OCI-LY3 (cell line): ENCODE measurements around the gene BCKDK.

ENCODE experiments used
- EZH2phosphoT487 ChIP-seq: fragments of 200-600 bp; shearing (Covaris generic); IDR thresholded peaks from 2 replicates; pipeline ENCODE4 v1.6.1; 2018; ENCODE audit warnings: antibody characterized with exemption, mixed run types, low read depth
- TF ChIP-seq, protein P1 (sequence below): fragments of 200-600, 300-600 bp; sonication (generic); IDR thresholded peaks from 2 replicates; pipeline ENCODE4 v1.5.1; 2014; ENCODE audit warnings: antibody characterized with exemption, low read length, low read depth

DNA sequence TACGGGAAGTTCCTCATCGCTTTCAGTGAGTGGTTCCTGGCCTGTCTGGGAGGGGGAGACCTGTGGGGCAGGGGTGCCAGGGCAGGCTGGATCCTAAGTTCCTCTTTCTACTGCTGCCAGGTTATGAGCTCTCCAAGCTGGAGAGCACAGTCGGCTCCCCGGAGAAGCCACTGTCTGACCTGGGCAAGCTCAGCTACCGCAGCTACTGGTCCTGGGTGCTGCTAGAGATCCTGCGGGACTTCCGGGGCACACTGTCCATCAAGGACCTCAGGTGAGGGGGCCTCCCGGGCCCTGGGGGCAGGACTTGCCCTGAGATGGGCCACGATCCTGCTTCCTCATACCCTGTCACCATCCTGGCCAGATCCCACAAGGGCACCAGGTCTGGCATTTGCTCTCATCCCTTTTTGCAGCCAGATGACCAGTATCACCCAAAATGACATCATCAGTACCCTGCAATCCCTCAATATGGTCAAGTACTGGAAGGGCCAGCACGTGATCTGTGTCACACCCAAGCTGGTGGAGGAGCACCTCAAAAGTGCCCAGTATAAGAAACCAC is 22.2 kb downstream of the BCKDK start:
- no peak for TF ChIP-seq EZH2phosphoT487
- TF ChIP-seq, protein P1, sequence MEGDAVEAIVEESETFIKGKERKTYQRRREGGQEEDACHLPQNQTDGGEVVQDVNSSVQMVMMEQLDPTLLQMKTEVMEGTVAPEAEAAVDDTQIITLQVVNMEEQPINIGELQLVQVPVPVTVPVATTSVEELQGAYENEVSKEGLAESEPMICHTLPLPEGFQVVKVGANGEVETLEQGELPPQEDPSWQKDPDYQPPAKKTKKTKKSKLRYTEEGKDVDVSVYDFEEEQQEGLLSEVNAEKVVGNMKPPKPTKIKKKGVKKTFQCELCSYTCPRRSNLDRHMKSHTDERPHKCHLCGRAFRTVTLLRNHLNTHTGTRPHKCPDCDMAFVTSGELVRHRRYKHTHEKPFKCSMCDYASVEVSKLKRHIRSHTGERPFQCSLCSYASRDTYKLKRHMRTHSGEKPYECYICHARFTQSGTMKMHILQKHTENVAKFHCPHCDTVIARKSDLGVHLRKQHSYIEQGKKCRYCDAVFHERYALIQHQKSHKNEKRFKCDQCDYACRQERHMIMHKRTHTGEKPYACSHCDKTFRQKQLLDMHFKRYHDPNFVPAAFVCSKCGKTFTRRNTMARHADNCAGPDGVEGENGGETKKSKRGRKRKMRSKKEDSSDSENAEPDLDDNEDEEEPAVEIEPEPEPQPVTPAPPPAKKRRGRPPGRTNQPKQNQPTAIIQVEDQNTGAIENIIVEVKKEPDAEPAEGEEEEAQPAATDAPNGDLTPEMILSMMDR, result no peak
